RWPE2 (cell line): ENCODE data around the gene SENP7.
"Not testable (repeated sequence)": the region's sequence is repeated elsewhere in the genome, so short reads cannot be mapped to it uniquely, and the experiment has no call there.

ENCODE experiments used
- ATAC-seq: fragments of 200-7000 bp; cut with Tn5 transposase; 3 replicates; pipeline ENCODE4 v1.9.1; 2021; ENCODE audit warnings: low read depth
- DNase-seq: peaks from one replicate; pipeline ENCODE4 v3.0.0-alpha.2; 2020; ENCODE audit warnings: low spot score
- H3K27ac ChIP-seq: fragments of 450-650 bp; 2 replicates; pipeline ENCODE4 v1.5.1; 2017; ENCODE audit warnings: mild to moderate bottlenecking; ENCODE audit not compliant: poor library complexity, severe bottlenecking
- H3K27me3 ChIP-seq: fragments of 250-450 bp; sonication (Bioruptor Pico); 2 replicates; pipeline ENCODE4 v1.5.1; 2021; ENCODE audit warnings: mild to moderate bottlenecking, moderate library complexity; ENCODE audit not compliant: insufficient read depth, poor library complexity, severe bottlenecking
- H3K36me3 ChIP-seq: fragments of 250-450 bp; sonication (Bioruptor Pico); 2 replicates; pipeline ENCODE4 v1.5.1; 2020; ENCODE audit warnings: low read depth, mild to moderate bottlenecking, moderate library complexity
- H3K4me1 ChIP-seq: fragments of 250-450 bp; sonication (Bioruptor Pico); 2 replicates; pipeline ENCODE4 v1.5.1; 2021; ENCODE audit warnings: mild to moderate bottlenecking, moderate library complexity; ENCODE audit not compliant: insufficient read depth, poor library complexity, severe bottlenecking
- H3K4me3 ChIP-seq: fragments of 250-450 bp; sonication (Bioruptor Pico); 2 replicates; pipeline ENCODE4 v1.5.1; 2021; ENCODE audit warnings: mild to moderate bottlenecking, moderate library complexity; ENCODE audit not compliant: severe bottlenecking
- H3K9me3 ChIP-seq: fragments of 250-450 bp; sonication (Bioruptor Pico); 2 replicates; pipeline ENCODE4 v1.5.1; 2021; ENCODE audit warnings: mild to moderate bottlenecking, moderate library complexity; ENCODE audit not compliant: severe bottlenecking
- CTCF ChIP-seq: fragments of 450-650 bp; IDR thresholded peaks from one replicate; pipeline ENCODE4 v1.5.1; 2017; ENCODE audit warnings: mild to moderate bottlenecking, moderate library complexity; ENCODE audit not compliant: poor library complexity, severe bottlenecking

The SENP7 gene

GRCh38 chr3:101549473-101549872 lies 36.5 kb upstream of the SENP7 start:
- Histone ChIP-seq H3K9me3 (no peaks in the 10 kb centered on the region), H3K27me3 (no peaks in the 10 kb centered on the region), H3K4me3 (no peak overlapping the region), H3K27ac (no peak overlapping the region), H3K36me3 (no peaks in the 10 kb centered on the region), H3K4me1 (no peaks in the 10 kb centered on the region)
- TF ChIP-seq CTCF: no peak
- ATAC-seq: no peak
- DNase-seq: no peak

- no peaks in the 10 kb centered on the region for H3K9me3 ChIP-seq
- no peak overlapping the region for H3K4me3 ChIP-seq
- ATAC-seq: no peak
- no peaks in the 10 kb centered on the region for H3K36me3 ChIP-seq
- H3K4me1 ChIP-seq: no peaks in the 10 kb centered on the region
- no peak for TF ChIP-seq CTCF
- H3K27ac ChIP-seq: no peak overlapping the region
- no peak for DNase-seq
- no peaks in the 10 kb centered on the region for H3K27me3 ChIP-seq
These were observed 35.6 kb upstream of the SENP7 start for GRCh38 chr3:101548527-101549105.

- DNase-seq: no peak
- Histone ChIP-seq H3K9me3 (no peaks in the 10 kb centered on the region), H3K27me3 (no peaks in the 10 kb centered on the region), H3K27ac (no peak overlapping the region), H3K4me3 (no peak overlapping the region), H3K36me3 (no peaks in the 10 kb centered on the region), H3K4me1 (no peaks in the 10 kb centered on the region)
- TF ChIP-seq CTCF: peak; percentile 45
- ATAC-seq: peak; percentile 58; the same call in 2 of the 3 replicates
These were observed 31.3 kb upstream of the SENP7 start for GRCh38 chr3:101544161-101544850.

- DNase-seq (no peak), ATAC-seq (no peak)
- Histone ChIP-seq H3K27ac (no peak overlapping the region), H3K9me3 (no peaks in the 10 kb centered on the region), H3K4me3 (no peak overlapping the region), H3K36me3 (no peaks in the 10 kb centered on the region), H3K27me3 (no peaks in the 10 kb centered on the region), H3K4me1 (no peaks in the 10 kb centered on the region)
- TF ChIP-seq CTCF: no peak
These were observed 29.9 kb upstream of the SENP7 start for GRCh38 chr3:101542957-101543356.

- not testable (repeated sequence) for DNase-seq, H3K9me3 ChIP-seq, H3K4me3 ChIP-seq, ATAC-seq, H3K36me3 ChIP-seq, H3K27me3 ChIP-seq, H3K27ac ChIP-seq
- peaks cover 19% of the 10 kb centered on the region for H3K4me1 ChIP-seq
These were observed 23.9 kb upstream of the SENP7 start for GRCh38 chr3:101536955-101537354.
